Stimulated activated naive CD8-positive, alpha-beta T cell treated with anti-CD3 and anti-CD28 coated beads, Interleukin-15, amount 100 ng/mL, for 72 hours (primary cell): ENCODE data around the gene ZNF729.
"Not testable (repeated sequence)": the region's sequence is repeated elsewhere in the genome, so short reads cannot be mapped to it uniquely, and the experiment has no call there.

ENCODE experiments used
- ATAC-seq: fragments of 150-1000 bp; cut with Tn5 transposase; 2 replicates; pipeline ENCODE4 v1.10.0; 2021; ENCODE audit warnings: mild to moderate bottlenecking, moderate library complexity
- DNase-seq, 2 donors: peaks; one replicate each; pipeline ENCODE4 v3.0.0; 2021 to 2022
- H3K27ac Mint-ChIP-seq, 2 donors: one replicate each; pipeline ENCODE4 v1.8.0; 2022; ENCODE audit warnings: mild to moderate bottlenecking in 2 of 2, mixed read lengths in 2 of 2, moderate library complexity in 2 of 2
- H3K27me3 Mint-ChIP-seq: one replicate; pipeline ENCODE4 v1.8.0; 2022; ENCODE audit warnings: mixed read lengths
- H3K4me1 Mint-ChIP-seq: one replicate; pipeline ENCODE4 v1.8.0; 2022; ENCODE audit warnings: mild to moderate bottlenecking, mixed read lengths
- H3K4me3 Mint-ChIP-seq, 2 donors: one replicate each; pipeline ENCODE4 v1.8.0; 2022; ENCODE audit warnings: mild to moderate bottlenecking in 2 of 2, mixed read lengths in 2 of 2, moderate library complexity in 1 of 2
- H3K9me3 Mint-ChIP-seq, 2 donors: one replicate each; pipeline ENCODE4 v1.8.0; 2022; ENCODE audit warnings: mixed read lengths in 2 of 2

Gene ZNF729

DNA sequence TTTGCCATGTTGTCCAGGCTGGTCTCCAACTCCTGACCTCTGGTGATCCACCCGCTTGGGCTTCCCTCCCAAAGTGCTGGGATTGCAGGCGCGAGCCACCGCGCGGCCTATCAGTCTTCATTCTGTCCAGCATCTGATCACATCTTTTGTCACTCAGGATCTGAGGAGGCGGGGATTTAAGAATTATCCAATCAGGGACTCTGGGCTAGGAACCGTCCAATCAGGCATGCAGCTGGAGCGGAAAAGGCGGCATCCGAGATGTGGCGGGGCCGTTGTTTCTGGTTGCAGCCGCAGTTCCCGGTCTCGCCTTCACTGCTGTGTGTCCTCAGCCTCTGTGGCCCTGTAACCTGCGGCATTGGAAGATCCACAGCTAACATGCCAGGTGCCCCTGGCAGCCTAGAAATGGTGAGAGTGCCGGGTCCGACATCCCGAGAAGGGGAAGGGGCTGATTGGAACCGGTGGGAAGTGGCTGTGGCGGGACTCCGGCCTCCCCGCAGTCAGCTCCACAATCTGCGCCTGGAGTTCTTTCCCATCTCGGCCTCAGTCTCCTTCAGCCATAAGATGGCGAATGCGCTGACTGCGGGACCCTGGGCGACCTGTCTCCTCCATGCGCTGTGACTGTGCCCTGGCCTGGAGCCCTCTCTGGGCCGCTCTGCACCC lies at the start of gene ZNF729:
Gene ZNF729, plus strand, starts transcription at position 291 of the 660 bp plus-strand sequence. Its CDS starts 85 bp downstream, at position 376.
- Mint-ChIP-seq H3K9me3 (peaks cover 6 to 23% of the 10 kb centered on the region in 2 donors), H3K4me1 (no peaks in the 10 kb centered on the region), H3K27ac (no peak within 1 kb of the TSS), H3K27me3 (peaks cover 18% of the 10 kb centered on the region), H3K4me3 (no peak within 1 kb of the TSS)
- DNase-seq = no peak
- ATAC-seq = no peak

DNA sequence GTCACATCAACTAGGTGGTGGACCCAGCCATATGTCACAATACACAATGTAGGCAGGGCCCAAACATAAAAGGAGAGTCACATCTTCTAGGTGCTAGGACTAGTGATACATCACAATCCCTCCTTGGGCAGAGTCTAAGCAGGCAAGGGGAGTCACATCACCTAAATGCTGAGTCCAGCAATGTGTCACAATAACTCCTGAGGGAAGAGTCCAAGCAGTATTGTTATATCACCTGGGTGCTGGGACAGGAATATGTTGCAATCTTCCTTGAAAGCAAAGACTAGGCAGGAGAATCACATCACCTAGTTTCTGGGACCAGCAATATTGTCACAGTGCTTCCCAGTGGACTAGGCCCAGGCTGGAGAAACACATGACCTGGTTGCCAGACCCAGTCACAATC lies 29.4 kb upstream of the ZNF729 start:
- Mint-ChIP-seq H3K4me3 (no peak overlapping the region), H3K9me3 (peaks cover 10 to 37% of the 10 kb centered on the region in 2 donors), H3K4me1 (no peaks in the 10 kb centered on the region), H3K27me3 (no peaks in the 10 kb centered on the region), H3K27ac (no peak overlapping the region)
- DNase-seq (no peak), ATAC-seq (no peak)

DNA sequence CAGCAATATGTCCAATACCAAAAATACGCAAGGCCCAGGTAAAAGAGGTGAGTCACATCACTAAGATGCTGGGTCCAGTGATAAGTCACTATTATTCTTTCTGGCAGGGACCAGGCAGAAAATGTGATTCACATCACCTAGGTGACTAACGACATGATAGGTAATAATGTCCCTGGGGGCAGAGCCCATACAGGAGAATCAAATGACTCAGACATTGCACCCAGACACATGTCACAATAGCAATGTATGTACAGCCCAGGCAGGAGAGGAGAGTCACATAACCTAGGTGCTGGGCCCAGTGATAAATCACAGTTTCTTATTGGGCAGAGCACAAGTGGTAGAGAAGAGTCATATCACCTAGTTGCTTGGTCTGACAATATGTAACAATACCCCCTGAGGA lies 28.9 kb upstream of the ZNF729 start:
- Mint-ChIP-seq H3K27ac (no peak overlapping the region), H3K27me3 (no peaks in the 10 kb centered on the region), H3K9me3 (peaks cover 10 to 39% of the 10 kb centered on the region in 2 donors), H3K4me1 (no peaks in the 10 kb centered on the region), H3K4me3 (no peak overlapping the region)
- DNase-seq (no peak), ATAC-seq (no peak)

DNA sequence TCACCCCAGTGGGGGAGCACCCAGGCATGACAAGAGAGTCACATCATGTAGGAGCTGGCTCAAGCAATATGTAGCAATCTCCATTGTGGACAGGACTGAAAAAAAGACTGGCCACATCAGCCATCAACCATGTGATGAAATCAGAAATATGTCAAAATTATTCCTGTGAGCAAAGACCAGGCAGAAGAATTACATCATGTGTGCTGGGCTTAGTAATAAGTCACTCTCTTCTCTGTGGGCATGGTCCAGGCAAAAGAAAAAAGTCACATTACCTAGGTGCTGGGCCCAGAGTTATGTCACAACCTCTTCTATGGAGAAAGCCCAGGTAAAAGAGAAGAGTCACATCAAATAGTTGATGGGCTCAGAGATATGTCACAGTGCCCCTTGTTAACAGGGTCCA lies 28.3 kb upstream of the ZNF729 start:
- Mint-ChIP-seq H3K9me3 (peaks cover 10 to 45% of the 10 kb centered on the region in 2 donors), H3K4me1 (no peaks in the 10 kb centered on the region)
- no peak for DNase-seq

DNA sequence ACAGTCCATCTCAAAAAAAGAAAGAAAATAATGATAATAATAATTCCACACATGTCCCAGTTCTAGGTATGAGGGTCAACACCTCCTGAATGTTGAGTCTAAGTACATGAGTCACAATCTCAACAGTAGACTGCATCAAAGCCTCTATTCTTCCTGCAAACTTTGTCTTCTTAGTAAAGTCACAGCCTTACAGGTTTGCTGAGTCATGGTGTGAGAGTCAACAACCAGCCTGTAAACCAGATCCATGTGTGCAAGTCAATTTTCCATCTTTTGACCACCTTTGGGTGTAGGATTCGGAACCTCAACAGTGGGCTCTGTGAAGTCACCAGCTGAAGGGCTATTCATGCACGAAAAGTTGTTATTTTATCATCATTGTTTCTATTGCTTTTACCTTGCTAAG lies 25.7 kb upstream of the ZNF729 start:
- DNase-seq (no peak), ATAC-seq (no peak)
- Mint-ChIP-seq H3K27ac (no peak overlapping the region), H3K4me1 (no peaks in the 10 kb centered on the region), H3K4me3 (no peak overlapping the region), H3K27me3 (no peaks in the 10 kb centered on the region), H3K9me3 (peaks cover 14 to 51% of the 10 kb centered on the region in 2 donors)

More for the DNA sequence above, 28.3 kb upstream of the ZNF729 start:
- Mint-ChIP-seq H3K4me3 (no peak overlapping the region), H3K27me3 (no peaks in the 10 kb centered on the region), H3K27ac (no peak overlapping the region)
- no peak for ATAC-seq

DNA sequence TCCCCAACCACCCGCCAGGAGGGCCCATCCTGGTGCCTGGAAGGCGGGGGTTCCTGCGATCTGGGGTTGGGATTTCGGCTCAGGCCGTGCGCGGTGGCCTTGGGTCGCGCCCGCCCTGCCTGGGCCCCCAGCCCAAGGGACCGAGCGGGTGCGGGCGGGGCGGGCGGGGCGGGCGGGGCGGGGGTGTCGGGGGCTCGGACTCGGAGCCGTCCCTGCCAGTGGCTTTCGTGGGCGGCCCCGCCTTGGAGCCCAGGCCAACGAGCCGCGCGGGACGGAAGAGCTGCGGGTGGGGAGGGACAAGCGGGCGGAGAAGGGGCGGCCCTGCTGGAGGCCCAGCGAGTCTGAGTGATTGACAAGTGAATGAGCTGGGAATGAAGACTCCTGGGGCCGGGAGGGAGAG lies 24.6 kb upstream of the ZNF729 start:
- H3K27ac Mint-ChIP-seq = no peak overlapping the region
- no peak for ATAC-seq
- no peak overlapping the region for H3K4me3 Mint-ChIP-seq
- peaks cover 14 to 54% of the 10 kb centered on the region in 2 donors for H3K9me3 Mint-ChIP-seq
- no peak for DNase-seq
- no peaks in the 10 kb centered on the region for H3K27me3 Mint-ChIP-seq
- no peaks in the 10 kb centered on the region for H3K4me1 Mint-ChIP-seq

DNA sequence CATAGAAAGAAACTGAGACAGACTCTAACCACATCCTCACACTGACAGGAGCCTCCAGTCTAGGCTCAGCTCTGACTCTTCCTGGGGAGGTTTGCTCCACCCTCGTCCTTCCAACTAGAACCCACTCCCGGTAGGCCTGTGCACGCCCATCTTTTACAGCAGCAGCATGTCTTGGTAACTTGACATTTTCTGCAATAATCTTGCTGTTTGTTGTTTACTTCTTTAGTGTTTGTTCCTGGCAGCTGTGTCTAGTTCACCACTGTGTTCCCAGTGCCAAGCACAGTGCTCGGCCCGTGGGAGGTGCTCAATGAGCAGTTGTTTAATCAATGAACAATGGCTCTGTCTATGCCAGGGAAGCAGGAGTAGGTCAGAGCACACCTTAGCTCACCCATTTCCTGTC lies 23.1 kb upstream of the ZNF729 start:
- ATAC-seq (no peak), DNase-seq (no peak)
- Mint-ChIP-seq H3K4me3 (no peak overlapping the region), H3K4me1 (no peaks in the 10 kb centered on the region), H3K27ac (peak overlapping the region in 1 of 2 donors; percentile 3), H3K9me3 (peaks cover 29 to 56% of the 10 kb centered on the region in 2 donors), H3K27me3 (no peaks in the 10 kb centered on the region)

DNA sequence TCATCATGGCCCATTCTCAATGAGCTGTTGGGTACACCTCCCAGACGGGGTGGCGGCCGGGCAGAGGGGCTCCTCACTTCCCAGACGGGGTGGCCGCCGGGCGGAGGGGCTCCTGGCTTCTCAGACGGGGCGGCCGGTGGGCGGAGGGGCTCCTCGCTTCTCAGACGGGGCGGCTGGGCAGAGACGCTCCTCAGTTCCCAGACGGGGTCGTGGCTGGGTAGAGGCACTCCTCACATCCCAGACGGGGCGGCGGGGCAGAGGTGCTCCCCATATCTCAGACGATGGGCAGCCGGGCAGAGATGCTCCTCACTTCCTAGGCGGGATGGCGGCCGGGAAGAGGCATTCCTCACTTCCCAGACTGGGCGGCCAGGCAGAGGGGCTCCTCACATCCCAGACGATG lies 35.3 kb downstream of the ZNF729 start:
- not testable (repeated sequence) for H3K4me1 Mint-ChIP-seq, ATAC-seq, H3K4me3 Mint-ChIP-seq, H3K27ac Mint-ChIP-seq, H3K27me3 Mint-ChIP-seq, DNase-seq
- peaks cover 35 to 45% of the 10 kb centered on the region in 2 donors for H3K9me3 Mint-ChIP-seq

DNA sequence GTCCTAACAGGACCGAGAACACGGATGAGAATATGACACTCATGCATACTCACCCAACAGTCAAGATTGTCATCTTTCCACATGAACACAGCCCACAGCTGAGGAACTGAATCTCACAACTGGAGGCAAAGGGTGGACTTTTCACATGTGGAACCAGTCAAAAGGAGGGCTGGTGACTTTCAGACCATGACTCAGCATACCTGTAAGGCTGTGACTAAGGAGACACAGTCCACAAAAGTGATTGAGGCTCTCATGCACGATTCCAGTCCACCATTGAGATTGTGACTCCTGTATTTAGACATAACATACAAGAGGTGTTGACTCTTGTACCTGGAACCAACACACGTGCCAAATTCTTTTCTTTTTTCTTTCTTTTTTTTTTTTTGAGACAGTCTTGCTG lies 40.0 kb downstream of the ZNF729 start:
- ATAC-seq (no peak), DNase-seq (no peak)
- H3K27ac Mint-ChIP-seq = no peak overlapping the region
- peaks cover 48 to 79% of the 10 kb centered on the region in 2 donors for H3K9me3 Mint-ChIP-seq
- H3K4me3 Mint-ChIP-seq = no peak overlapping the region
- no peaks in the 10 kb centered on the region for H3K27me3 Mint-ChIP-seq
- no peaks in the 10 kb centered on the region for H3K4me1 Mint-ChIP-seq

DNA sequence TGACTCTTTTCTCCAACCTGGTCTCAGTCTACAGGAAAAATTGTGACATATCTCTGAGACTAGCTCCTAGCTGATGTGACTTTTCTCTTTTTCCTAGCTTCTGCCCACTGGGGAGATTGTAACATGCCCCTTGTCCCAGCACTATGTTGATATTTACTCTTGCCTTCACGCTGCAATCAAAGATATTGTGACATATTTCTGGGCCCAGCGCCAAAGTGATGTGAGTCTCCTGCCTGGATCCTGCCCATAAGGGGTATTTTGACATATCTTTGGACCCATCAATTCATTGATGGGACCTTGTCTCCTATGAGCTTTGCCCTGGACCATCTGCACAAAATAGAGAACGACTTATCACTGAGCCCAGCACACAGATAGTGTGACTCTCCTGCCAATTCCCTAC lies 41.1 kb downstream of the ZNF729 start:
- ATAC-seq (no peak), DNase-seq (no peak)
- Mint-ChIP-seq H3K9me3 (peaks cover 48 to 75% of the 10 kb centered on the region in 2 donors), H3K4me1 (no peaks in the 10 kb centered on the region), H3K27ac (no peak overlapping the region), H3K4me3 (no peak overlapping the region), H3K27me3 (no peaks in the 10 kb centered on the region)

DNA sequence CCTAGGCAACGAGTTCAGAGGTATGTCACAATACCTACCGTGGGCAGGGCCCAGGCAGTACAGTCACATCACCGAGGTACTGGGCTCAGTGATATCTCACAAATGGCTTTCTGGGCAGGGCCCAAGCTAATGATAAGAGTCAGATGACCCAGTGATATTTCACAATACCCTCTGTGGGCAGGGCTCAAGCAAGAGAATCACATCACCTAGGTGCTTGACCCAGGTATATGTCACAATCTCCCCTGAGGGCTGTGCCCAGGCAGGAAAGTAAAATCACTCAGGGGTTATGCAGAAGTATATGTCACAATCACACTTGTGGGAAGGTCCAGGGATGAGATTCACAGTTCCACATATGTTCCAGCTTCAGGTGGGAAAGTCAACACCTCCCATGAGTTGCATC lies 45.3 kb downstream of the ZNF729 start:
- DNase-seq = no peak
- H3K4me1 Mint-ChIP-seq = no peaks in the 10 kb centered on the region
- H3K27me3 Mint-ChIP-seq = no peaks in the 10 kb centered on the region
- H3K9me3 Mint-ChIP-seq = peaks cover 27 to 57% of the 10 kb centered on the region in 2 donors
- no peak overlapping the region for H3K27ac Mint-ChIP-seq
- no peak for ATAC-seq
- no peak overlapping the region for H3K4me3 Mint-ChIP-seq

DNA sequence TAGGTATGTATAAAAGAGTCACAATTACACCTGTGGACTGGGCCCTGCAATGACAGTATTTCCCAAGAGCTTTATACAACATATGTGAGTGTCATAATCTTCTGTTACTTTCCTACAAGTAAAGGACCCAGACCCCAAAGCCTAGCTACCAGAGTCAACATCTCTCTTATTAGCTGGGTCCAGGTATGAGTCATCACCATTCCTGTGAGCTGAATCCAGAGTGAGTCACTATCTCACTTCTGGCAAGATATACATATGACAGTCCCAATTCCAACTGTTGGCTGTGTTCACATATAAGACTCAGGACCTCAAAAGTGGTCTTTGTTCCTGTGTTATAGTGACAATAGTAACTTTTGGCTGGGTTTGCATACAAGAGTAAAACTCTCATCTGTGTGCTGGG lies 46.7 kb downstream of the ZNF729 start:
- Mint-ChIP-seq H3K27ac (no peak overlapping the region), H3K4me1 (no peaks in the 10 kb centered on the region), H3K9me3 (peaks cover 28 to 55% of the 10 kb centered on the region in 2 donors), H3K27me3 (no peaks in the 10 kb centered on the region), H3K4me3 (no peak overlapping the region)
- DNase-seq (no peak), ATAC-seq (no peak)

DNA sequence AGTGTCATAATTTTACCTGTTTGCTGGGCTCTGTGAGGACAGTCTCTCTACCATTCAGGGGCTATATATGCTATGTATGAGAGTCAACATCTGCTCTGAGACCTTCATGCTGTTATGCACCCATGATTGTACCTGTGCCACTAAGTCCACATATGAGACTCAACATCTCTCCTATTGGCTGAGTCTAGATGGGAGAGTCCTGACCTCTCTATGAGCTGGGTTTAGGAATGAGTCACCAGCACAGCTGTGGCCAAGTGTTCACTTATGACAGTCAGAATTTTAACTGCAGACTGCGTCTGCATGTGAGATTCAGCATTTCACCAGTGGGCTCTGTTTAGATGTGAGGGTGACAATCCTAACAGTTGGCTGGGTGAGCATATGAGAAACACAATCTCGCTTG lies 49.5 kb downstream of the ZNF729 start:
- peaks cover 21 to 28% of the 10 kb centered on the region in 2 donors for H3K9me3 Mint-ChIP-seq
- H3K4me1 Mint-ChIP-seq = no peaks in the 10 kb centered on the region
- DNase-seq = no peak
- no peak overlapping the region for H3K4me3 Mint-ChIP-seq
- no peak overlapping the region for H3K27ac Mint-ChIP-seq
- no peak for ATAC-seq
- H3K27me3 Mint-ChIP-seq = no peaks in the 10 kb centered on the region

DNA sequence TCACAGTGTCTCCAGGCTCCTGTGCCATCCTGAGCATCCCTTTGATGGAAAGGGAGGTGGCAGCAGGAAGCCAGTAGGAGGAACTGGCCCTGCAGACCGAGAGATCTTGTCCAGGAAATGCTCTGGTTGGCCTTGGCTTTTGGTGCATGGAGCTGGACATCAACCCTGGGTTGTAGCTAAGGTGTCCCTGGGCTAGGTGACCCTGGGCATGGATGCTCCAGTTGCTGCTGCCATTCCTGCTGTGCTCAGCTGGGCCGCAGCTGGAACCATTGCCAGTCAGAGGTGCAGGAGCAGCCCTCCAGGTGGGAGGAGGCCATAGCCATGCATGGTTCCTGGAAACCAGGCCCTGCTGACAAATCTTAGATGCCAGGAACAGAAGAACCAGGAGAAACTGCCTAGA lies 68.4 kb downstream of the ZNF729 start:
- Mint-ChIP-seq H3K4me3 (no peak overlapping the region), H3K9me3 (peaks cover 12 to 18% of the 10 kb centered on the region in 2 donors), H3K27me3 (no peaks in the 10 kb centered on the region), H3K4me1 (no peaks in the 10 kb centered on the region), H3K27ac (no peak overlapping the region)
- ATAC-seq = no peak
- no peak for DNase-seq
